COLO829 (cell line): ENCODE results near the gene GPR158.
"Not testable (repeated sequence)": the region's sequence is repeated elsewhere in the genome, so short reads cannot be mapped to it uniquely, and the experiment has no call there.

Experiments
- DNase-seq: peaks from one replicate; pipeline ENCODE4 v3.0.0; 2012; ENCODE audit warnings: low spot score

GPR158 gene, protein sequence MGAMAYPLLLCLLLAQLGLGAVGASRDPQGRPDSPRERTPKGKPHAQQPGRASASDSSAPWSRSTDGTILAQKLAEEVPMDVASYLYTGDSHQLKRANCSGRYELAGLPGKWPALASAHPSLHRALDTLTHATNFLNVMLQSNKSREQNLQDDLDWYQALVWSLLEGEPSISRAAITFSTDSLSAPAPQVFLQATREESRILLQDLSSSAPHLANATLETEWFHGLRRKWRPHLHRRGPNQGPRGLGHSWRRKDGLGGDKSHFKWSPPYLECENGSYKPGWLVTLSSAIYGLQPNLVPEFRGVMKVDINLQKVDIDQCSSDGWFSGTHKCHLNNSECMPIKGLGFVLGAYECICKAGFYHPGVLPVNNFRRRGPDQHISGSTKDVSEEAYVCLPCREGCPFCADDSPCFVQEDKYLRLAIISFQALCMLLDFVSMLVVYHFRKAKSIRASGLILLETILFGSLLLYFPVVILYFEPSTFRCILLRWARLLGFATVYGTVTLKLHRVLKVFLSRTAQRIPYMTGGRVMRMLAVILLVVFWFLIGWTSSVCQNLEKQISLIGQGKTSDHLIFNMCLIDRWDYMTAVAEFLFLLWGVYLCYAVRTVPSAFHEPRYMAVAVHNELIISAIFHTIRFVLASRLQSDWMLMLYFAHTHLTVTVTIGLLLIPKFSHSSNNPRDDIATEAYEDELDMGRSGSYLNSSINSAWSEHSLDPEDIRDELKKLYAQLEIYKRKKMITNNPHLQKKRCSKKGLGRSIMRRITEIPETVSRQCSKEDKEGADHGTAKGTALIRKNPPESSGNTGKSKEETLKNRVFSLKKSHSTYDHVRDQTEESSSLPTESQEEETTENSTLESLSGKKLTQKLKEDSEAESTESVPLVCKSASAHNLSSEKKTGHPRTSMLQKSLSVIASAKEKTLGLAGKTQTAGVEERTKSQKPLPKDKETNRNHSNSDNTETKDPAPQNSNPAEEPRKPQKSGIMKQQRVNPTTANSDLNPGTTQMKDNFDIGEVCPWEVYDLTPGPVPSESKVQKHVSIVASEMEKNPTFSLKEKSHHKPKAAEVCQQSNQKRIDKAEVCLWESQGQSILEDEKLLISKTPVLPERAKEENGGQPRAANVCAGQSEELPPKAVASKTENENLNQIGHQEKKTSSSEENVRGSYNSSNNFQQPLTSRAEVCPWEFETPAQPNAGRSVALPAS (N-terminal part only)

GRCh38 chr10:25174461-25175230 lies at the start of gene GPR158:
Gene GPR158 (plus strand): TSS chr10:25175001. CDS start chr10:25175421, 420 bp downstream.
- DNase-seq: peak; percentile 81

- DNase-seq: no peak
Measured at GRCh38 chr10:25125201-25125611, 49.6 kb upstream of the GPR158 start.

DNA sequence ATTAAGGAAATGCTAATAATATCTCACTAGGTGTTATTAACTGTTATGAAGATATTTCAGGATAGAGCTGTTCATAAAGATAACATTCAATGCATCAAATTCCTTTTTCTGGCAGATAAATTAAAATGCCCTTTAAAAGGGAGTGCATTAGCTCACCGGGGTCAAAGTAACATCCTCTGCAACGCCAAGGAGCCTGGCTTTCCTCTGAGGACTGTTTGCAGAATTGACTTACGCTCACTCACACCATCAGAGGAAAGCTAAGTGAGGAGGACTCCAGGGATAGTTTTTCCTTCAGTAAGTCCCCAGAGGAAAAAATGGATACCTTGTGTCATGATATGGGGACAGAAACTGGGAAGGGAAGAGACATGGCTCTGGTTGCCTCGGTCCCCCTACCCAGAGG lies 45.2 kb upstream of the GPR158 start:
- no peak for DNase-seq

DNA sequence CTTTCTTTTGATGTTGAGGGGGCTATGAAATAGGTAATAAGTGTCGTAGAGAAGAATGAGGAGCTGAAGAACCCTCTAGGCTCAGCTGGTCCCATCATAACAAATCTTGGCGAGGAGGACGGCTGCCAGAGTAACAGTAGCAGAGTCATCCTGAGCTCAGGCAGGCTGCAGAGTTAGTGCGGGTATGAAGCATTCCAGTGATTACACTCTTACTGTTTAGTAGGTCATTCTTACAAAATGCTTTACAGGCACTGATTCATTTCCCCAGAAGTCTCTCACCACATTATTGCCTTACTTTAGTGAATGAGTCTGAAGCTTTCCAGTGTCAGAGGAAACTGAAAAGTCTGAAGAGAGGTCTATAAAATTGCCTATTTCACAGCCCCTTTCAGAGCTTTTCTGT lies 43.9 kb upstream of the GPR158 start:
- no peak for DNase-seq

DNA sequence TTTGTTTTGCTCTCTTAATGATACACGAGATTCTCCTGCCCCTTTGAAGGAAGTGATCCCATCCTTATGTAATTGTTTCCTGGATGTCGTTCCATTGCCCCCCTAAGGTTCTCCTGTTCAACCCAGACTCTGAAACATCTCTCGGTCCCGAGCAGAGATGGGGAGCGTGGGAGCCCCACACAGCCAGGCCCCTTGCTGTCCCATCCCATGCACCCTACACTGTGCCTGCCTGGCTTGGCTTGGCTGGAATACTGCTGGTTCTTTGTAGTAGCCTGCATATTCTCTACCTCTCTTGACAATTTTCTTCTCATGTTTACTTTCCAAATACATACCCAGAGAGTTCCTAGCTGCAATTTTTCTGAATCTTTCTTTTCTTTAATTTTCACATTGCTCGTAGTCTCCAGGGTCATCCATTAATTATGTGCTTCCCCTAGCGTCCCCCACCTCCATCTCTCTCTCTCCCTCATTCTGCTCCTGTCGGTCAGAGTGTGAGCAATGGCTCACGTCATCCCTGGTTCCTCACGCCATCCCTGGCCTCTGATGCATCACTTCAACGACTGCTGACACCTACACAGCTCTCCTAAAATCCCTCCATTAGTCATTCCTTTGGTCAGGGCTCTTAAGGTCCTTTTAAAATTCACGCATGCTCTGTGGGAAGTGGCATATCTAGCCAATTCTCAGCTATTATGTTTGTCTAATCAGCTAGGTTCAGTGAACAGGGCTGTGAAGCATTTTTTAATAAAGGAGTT lies 32.5 kb upstream of the GPR158 start:
- no peak for DNase-seq

DNA sequence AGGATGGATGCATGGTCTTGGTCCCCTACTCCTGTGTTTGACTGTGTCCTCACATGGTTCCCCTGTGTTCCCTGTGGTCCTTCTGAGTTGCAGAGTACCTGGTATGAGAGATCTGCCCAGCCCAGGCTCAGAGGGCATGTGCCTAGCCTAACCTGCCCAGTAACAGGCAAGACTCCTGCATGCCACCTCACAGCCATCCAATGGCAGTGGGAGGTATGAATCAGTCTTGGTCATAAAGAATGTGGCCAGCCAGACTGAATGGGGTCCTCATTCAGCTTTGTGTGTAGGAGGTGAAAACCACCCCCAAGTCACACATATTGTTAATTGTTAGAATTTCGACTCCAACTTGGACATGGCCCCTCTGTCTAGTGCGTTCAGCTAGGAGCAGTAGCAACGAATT lies 17.2 kb upstream of the GPR158 start:
- DNase-seq: peak; percentile 50

- no peak for DNase-seq
Measured at GRCh38 chr10:25159591-25159990, 15.2 kb upstream of the GPR158 start.

DNA sequence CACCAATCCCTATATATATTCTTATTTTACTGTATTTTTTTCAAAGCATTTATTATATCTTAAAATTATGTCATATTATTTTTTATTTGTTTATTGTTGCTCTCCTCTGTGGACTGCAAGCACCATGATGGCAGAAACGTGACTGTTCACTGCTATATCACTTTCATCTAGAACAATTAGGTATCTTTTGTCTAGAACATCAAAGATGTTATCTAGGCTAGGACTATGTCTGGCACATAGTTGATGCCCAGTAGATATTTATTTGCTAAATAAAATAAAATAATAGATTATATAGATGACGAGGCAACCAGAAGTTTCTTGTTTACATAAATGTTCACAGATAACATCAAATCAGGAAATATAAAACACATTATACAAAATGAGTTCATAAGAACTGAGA lies 12.4 kb upstream of the GPR158 start:
- no peak for DNase-seq

- DNase-seq: not testable (repeated sequence)
Measured at GRCh38 chr10:25163464-25163863, 11.3 kb upstream of the GPR158 start.

DNA sequence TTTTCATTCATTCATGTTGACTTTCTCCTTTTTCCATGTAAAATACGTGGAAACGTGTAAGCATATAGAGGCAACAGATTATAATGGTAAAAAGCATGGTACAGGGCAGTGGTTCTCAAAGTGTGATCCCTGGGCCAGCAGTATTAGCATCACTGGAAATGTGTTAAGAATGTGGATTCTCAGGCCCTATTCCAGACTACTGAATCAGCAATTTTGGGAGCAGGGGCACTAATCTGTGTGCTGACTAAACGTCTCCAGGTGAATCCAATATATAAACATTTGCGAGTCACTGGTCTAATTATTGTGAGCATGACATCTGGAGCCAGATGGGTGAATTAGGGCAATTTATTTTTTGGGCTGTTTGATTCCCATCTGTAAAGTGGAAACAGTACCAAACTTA lies 5.1 kb upstream of the GPR158 start:
- no peak for DNase-seq

DNA sequence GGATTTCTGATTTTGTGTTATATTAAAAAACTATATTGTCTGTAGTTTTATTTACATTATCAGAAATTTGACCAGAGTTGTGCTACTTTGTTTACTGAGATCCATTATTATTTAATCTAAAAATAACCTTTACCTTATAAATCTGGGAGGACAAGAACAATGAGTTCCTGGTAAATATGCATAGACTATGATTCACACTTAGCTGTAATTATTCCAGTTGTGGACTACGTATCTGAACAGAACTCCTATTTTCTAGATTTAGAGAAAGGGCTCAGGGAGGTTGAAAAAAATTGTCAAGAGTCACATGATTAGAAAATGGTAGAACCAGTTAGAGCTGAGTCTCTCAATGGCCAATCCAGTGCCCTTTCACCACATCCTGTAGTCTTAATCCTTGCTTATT lies 4.2 kb upstream of the GPR158 start:
- DNase-seq: no peak

- no peak for DNase-seq
Measured at GRCh38 chr10:25175527-25176420, 973 bp downstream of the GPR158 start.

GRCh38 chr10:25176421-25176968 lies 1.7 kb downstream of the GPR158 start:
- DNase-seq: no peak

- DNase-seq: no peak
Measured at GRCh38 chr10:25177093-25177753, 2.4 kb downstream of the GPR158 start.

GRCh38 chr10:25177754-25178135 lies 2.9 kb downstream of the GPR158 start:
- DNase-seq: peak; percentile 18

DNA sequence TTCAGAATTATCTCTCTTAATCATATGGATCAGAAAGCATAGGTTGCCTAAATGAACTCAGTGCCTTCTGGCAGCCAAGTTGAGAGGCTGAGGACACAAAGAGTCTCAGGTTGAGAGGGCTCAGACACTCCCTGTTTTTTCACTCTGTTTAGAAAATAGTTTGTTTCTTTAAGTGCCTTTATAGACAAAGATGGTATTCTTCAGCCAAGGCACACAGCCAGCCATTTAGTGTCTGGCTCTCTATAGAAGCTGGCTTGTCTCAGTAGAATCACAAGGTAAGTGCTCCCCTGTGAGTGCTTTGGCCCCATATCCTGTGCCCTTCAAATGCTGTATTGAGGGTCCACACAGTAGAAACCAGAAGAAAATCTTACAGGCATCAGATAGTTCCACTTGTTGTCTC lies 3.6 kb downstream of the GPR158 start:
- DNase-seq: peak; percentile 45

- no peak for DNase-seq
Measured at GRCh38 chr10:25180801-25181200, 6.0 kb downstream of the GPR158 start.

GRCh38 chr10:25182636-25183035 lies 7.8 kb downstream of the GPR158 start:
- DNase-seq: no peak
